ENCODE measurements around the gene TEX53.

Gene TEX53

GRCh38 chr9:114671605-114672004 lies 14.0 kb upstream of the TEX53 start:
- no peak overlapping the region for H3K4me3 ChIP-seq (ENCODE audit: low read length, poor library complexity, severe bottlenecking)
- H3K4me2 ChIP-seq (ENCODE audit: low read depth, low read length, poor library complexity, severe bottlenecking): no peak overlapping the region
- no peaks in the 10 kb centered on the region for H4K20me1 ChIP-seq (ENCODE audit: insufficient read depth, low read length, poor library complexity, severe bottlenecking)
- no peaks in the 10 kb centered on the region for H3K27me3 ChIP-seq (ENCODE audit: insufficient read depth, low read length, poor library complexity, severe bottlenecking)
- H3K4me1 ChIP-seq (ENCODE audit: insufficient read depth, low read length, poor library complexity, severe bottlenecking): no peaks in the 10 kb centered on the region
- H2AFZ ChIP-seq (ENCODE audit: low read length): no peak overlapping the region
- H3K9me2 ChIP-seq (replicated peaks; ENCODE audit: low read depth, low read length): no peaks in the 10 kb centered on the region
- no peak overlapping the region for H3K9ac ChIP-seq (ENCODE audit: low read depth, low read length, poor library complexity, severe bottlenecking)
- TF ChIP-seq EZH2phosphoT487 (IDR thresholded peaks at IDR 0.05; ENCODE audit: borderline replicate concordance) (no peak), CTCF (conservative IDR thresholded peaks at IDR 0.05; ENCODE audit: low read length) (no peak)
- H3F3A ChIP-seq (ENCODE audit: low read depth): no peaks in the 10 kb centered on the region
- no peaks in the 10 kb centered on the region for H3K79me2 ChIP-seq (ENCODE audit: insufficient read depth, low read length)
- no peaks in the 10 kb centered on the region for H3K9me3 ChIP-seq (ENCODE audit: insufficient read depth, low read depth, low read length)
- H3K36me3 ChIP-seq (ENCODE audit: insufficient read depth, low read length): no peaks in the 10 kb centered on the region

- Histone ChIP-seq H2AFZ (ENCODE audit: low read length) (no peak overlapping the region), H3K9me3 (ENCODE audit: insufficient read depth, low read depth, low read length) (no peaks in the 10 kb centered on the region), H4K20me1 (ENCODE audit: insufficient read depth, low read length, poor library complexity, severe bottlenecking) (no peaks in the 10 kb centered on the region), H3K4me1 (ENCODE audit: insufficient read depth, low read length, poor library complexity, severe bottlenecking) (no peaks in the 10 kb centered on the region), H3K27me3 (ENCODE audit: insufficient read depth, low read length, poor library complexity, severe bottlenecking) (no peaks in the 10 kb centered on the region), H3K9ac (ENCODE audit: low read depth, low read length, poor library complexity, severe bottlenecking) (no peak overlapping the region), H3F3A (ENCODE audit: low read depth) (no peaks in the 10 kb centered on the region), H3K36me3 (ENCODE audit: insufficient read depth, low read length) (no peaks in the 10 kb centered on the region), H3K9me2 (replicated peaks; ENCODE audit: low read depth, low read length) (no peaks in the 10 kb centered on the region), H3K79me2 (ENCODE audit: insufficient read depth, low read length) (no peaks in the 10 kb centered on the region), H3K4me2 (ENCODE audit: low read depth, low read length, poor library complexity, severe bottlenecking) (no peak overlapping the region), H3K4me3 (ENCODE audit: low read length, poor library complexity, severe bottlenecking) (no peak overlapping the region)
- no peak for TF ChIP-seq EZH2phosphoT487 (IDR thresholded peaks at IDR 0.05; ENCODE audit: borderline replicate concordance)
- TF ChIP-seq CTCF (conservative IDR thresholded peaks at IDR 0.05; ENCODE audit: low read length): no peak
Observed at GRCh38 chr9:114669961-114670360, 12.4 kb upstream of the TEX53 start.

- Histone ChIP-seq H3K36me3 (ENCODE audit: insufficient read depth, low read length) (no peaks in the 10 kb centered on the region), H3K4me3 (ENCODE audit: low read length, poor library complexity, severe bottlenecking) (no peak overlapping the region), H3K9me3 (ENCODE audit: insufficient read depth, low read depth, low read length) (no peaks in the 10 kb centered on the region), H3K4me2 (ENCODE audit: low read depth, low read length, poor library complexity, severe bottlenecking) (no peak overlapping the region), H3K9me2 (replicated peaks; ENCODE audit: low read depth, low read length) (no peaks in the 10 kb centered on the region), H3F3A (ENCODE audit: low read depth) (no peaks in the 10 kb centered on the region), H3K4me1 (ENCODE audit: insufficient read depth, low read length, poor library complexity, severe bottlenecking) (no peaks in the 10 kb centered on the region), H2AFZ (ENCODE audit: low read length) (no peak overlapping the region), H4K20me1 (ENCODE audit: insufficient read depth, low read length, poor library complexity, severe bottlenecking) (no peaks in the 10 kb centered on the region), H3K27me3 (ENCODE audit: insufficient read depth, low read length, poor library complexity, severe bottlenecking) (no peaks in the 10 kb centered on the region), H3K9ac (ENCODE audit: low read depth, low read length, poor library complexity, severe bottlenecking) (no peak overlapping the region), H3K79me2 (ENCODE audit: insufficient read depth, low read length) (no peaks in the 10 kb centered on the region)
- TF ChIP-seq EZH2phosphoT487 (IDR thresholded peaks at IDR 0.05; ENCODE audit: borderline replicate concordance): no peak
Observed at GRCh38 chr9:114668146-114668545, 10.5 kb upstream of the TEX53 start.

GRCh38 chr9:114666851-114667250 lies 9.2 kb upstream of the TEX53 start:
- no peak overlapping the region for H3K9ac ChIP-seq (ENCODE audit: low read depth, low read length, poor library complexity, severe bottlenecking)
- no peaks in the 10 kb centered on the region for H3K27me3 ChIP-seq (ENCODE audit: insufficient read depth, low read length, poor library complexity, severe bottlenecking)
- no peaks in the 10 kb centered on the region for H3K79me2 ChIP-seq (ENCODE audit: insufficient read depth, low read length)
- no peaks in the 10 kb centered on the region for H3K36me3 ChIP-seq (ENCODE audit: insufficient read depth, low read length)
- H3K4me1 ChIP-seq (ENCODE audit: insufficient read depth, low read length, poor library complexity, severe bottlenecking): no peaks in the 10 kb centered on the region
- TF ChIP-seq CTCF (conservative IDR thresholded peaks at IDR 0.05; ENCODE audit: low read length) (no peak), EZH2phosphoT487 (IDR thresholded peaks at IDR 0.05; ENCODE audit: borderline replicate concordance) (no peak)
- H2AFZ ChIP-seq (ENCODE audit: low read length): no peak overlapping the region
- H3K9me2 ChIP-seq (replicated peaks; ENCODE audit: low read depth, low read length): no peaks in the 10 kb centered on the region
- H3K4me2 ChIP-seq (ENCODE audit: low read depth, low read length, poor library complexity, severe bottlenecking): no peak overlapping the region
- no peak overlapping the region for H3K4me3 ChIP-seq (ENCODE audit: low read length, poor library complexity, severe bottlenecking)
- H3K9me3 ChIP-seq (ENCODE audit: insufficient read depth, low read depth, low read length): no peaks in the 10 kb centered on the region
- H4K20me1 ChIP-seq (ENCODE audit: insufficient read depth, low read length, poor library complexity, severe bottlenecking): no peaks in the 10 kb centered on the region
- no peaks in the 10 kb centered on the region for H3F3A ChIP-seq (ENCODE audit: low read depth)
